Measurements from ENCODE around the gene CD320. TPM values are rescaled to one million over a fixed set of nuclear protein-coding genes. Genes with fewer than 3 reads are reported as not detected.

CD320 gene
- total and polyA plus RNA-seq, 10 of the 15 experiments (the other 5 are each of a cell fraction or from before 2014, with no cell fraction given) = 1.1 to 134 (median 46.5) TPM

DNA sequence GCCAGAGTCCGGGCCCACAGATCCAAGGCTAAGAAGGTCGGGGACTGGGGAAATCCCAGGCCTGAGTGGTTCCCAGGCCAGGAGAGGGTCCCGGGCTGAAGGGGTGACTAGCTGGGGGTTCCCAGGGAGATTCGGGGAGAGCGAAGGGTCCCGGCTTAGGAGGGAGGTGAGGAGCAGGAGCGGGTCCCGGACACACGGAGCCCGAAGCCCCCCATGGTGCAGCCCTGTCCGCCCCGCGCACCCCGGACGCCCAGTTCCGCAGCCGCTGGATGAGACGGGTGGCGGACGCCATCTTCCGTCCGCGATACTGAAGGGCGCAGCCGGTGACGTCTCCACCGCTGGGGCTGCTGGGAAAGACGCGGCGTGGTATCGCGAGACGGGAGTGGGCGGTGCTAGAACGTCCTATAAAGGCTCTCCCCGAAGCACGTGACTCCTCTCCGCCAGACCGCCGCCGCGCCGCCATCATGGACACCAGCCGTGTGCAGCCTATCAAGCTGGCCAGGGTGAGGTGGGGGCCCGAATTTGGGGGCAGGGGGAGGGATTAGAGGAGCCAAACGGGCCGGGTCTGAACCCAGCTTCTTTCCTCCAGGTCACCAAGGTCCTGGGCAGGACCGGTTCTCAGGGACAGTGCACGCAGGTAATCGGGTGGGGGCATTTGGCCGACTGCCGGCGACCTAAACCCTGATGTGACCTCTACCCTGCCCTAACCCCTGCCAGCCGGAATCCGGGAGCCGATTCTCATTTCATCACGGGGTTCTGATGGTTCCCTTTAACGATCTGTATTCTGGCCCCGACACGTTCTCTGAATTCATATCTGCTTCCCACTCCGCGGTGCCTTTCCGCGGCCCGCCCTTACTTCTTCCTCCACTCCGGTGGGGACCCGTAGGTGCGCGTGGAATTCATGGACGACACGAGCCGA lies 13.2 kb upstream of the CD320 start, which contains the start of the genes NDUFA7 and RPS28 (continued):
- TF ChIP-seq PAX8 (IDR thresholded peaks at IDR 0.05) (no peak), MEF2A (IDR thresholded peaks at IDR 0.05; ENCODE audit: insufficient read depth, low read depth, low read length) (0 out of 2 replicates have a peak, but pooled peaks have one; percentile 15), ZNF207 (IDR thresholded peaks at IDR 0.05; ENCODE audit: borderline replicate concordance) (peak; percentile 88; the same call in 1 of the 2 replicates), RB1 (IDR thresholded peaks at IDR 0.05; ENCODE audit: borderline replicate concordance) (peak; percentile 59; the same call in 1 of the 2 replicates), ZNF217 (IDR thresholded peaks at IDR 0.05) (no peak), MYB (IDR thresholded peaks at IDR 0.05; ENCODE audit: borderline replicate concordance, low read depth, low read length) (no peak), NFXL1 (IDR thresholded peaks at IDR 0.05; ENCODE audit: borderline replicate concordance) (no peak), CHD1 (IDR thresholded peaks at IDR 0.05; ENCODE audit: low read depth, low read length) (no peak), NR2C2 (IDR thresholded peaks at IDR 0.05; ENCODE audit: borderline replicate concordance, control insufficient read depth, insufficient read length, low read depth) (no peak), DPF2 (IDR thresholded peaks at IDR 0.05) (peak; percentile 60), SMARCA5 (IDR thresholded peaks at IDR 0.05) (peak; percentile 74; the same call in 1 of the 2 replicates), TBL1XR1 (IDR thresholded peaks at IDR 0.05; ENCODE audit: low read depth, low read length) (0 out of 2 replicates have a peak, but pooled peaks have one; percentile 57), SIX5 (IDR thresholded peaks at IDR 0.05; ENCODE audit: low read depth, low read length, severe bottlenecking) (peak; percentile 61), CEBPB (IDR thresholded peaks at IDR 0.05; ENCODE audit: borderline replicate concordance in 1 of 2, low read depth in 2 of 2, low read length in 2 of 2) (no peak), NFYB (IDR thresholded peaks at IDR 0.05; ENCODE audit: insufficient read depth, low read depth, low read length) (no peak), SMAD1 (IDR thresholded peaks at IDR 0.05; ENCODE audit: low read depth, partially characterized antibody) (no peak), POLR2AphosphoS2 (IDR thresholded peaks at IDR 0.05; ENCODE audit: low read depth, low read length) (peak; percentile 89), POU2F2 (IDR thresholded peaks at IDR 0.05; ENCODE audit: borderline replicate concordance, low read depth, low read length) (peak; percentile 74; the same call in 2 of the 3 replicates), POLR2A (IDR thresholded peaks at IDR 0.05; ENCODE audit: low read depth, low read length) (peak; percentile 97), HDGF (IDR thresholded peaks at IDR 0.05) (no peak), BRCA1 (IDR thresholded peaks at IDR 0.05; ENCODE audit: low read depth, low read length) (peak; percentile 93), ZBED1 (IDR thresholded peaks at IDR 0.05; ENCODE audit: borderline replicate concordance) (peak; percentile 36; the same call in 1 of the 2 replicates), STAT3 (IDR thresholded peaks at IDR 0.05; ENCODE audit: low read depth, low read length) (no peak), POLR2AphosphoS5 (IDR thresholded peaks at IDR 0.05; ENCODE audit: low read length) (peak; percentile 89), NRF1 (conservative IDR thresholded peaks at IDR 0.05; ENCODE audit: low read depth, low read length) (no peak), NBN (IDR thresholded peaks at IDR 0.05) (peak; percentile 81), GATAD2B (conservative IDR thresholded peaks at IDR 0.05; ENCODE audit: low read depth) (peak; percentile 46; the same call in 1 of the 2 replicates)
- TF ChIP-seq, protein P1, sequence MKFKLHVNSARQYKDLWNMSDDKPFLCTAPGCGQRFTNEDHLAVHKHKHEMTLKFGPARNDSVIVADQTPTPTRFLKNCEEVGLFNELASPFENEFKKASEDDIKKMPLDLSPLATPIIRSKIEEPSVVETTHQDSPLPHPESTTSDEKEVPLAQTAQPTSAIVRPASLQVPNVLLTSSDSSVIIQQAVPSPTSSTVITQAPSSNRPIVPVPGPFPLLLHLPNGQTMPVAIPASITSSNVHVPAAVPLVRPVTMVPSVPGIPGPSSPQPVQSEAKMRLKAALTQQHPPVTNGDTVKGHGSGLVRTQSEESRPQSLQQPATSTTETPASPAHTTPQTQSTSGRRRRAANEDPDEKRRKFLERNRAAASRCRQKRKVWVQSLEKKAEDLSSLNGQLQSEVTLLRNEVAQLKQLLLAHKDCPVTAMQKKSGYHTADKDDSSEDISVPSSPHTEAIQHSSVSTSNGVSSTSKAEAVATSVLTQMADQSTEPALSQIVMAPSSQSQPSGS (IDR thresholded peaks at IDR 0.05; ENCODE audit: low read length) = peak; percentile 43
- TF ChIP-seq, protein P2, sequence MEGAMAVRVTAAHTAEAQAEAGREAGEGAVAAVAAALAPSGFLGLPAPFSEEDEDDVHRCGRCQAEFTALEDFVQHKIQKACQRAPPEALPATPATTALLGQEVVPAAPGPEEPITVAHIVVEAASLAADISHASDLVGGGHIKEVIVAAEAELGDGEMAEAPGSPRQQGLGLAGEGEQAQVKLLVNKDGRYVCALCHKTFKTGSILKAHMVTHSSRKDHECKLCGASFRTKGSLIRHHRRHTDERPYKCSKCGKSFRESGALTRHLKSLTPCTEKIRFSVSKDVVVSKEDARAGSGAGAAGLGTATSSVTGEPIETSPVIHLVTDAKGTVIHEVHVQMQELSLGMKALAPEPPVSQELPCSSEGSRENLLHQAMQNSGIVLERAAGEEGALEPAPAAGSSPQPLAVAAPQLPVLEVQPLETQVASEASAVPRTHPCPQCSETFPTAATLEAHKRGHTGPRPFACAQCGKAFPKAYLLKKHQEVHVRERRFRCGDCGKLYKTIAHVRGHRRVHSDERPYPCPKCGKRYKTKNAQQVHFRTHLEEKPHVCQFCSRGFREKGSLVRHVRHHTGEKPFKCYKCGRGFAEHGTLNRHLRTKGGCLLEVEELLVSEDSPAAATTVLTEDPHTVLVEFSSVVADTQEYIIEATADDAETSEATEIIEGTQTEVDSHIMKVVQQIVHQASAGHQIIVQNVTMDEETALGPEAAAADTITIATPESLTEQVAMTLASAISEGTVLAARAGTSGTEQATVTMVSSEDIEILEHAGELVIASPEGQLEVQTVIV (IDR thresholded peaks at IDR 0.05; ENCODE audit: borderline replicate concordance, partially characterized antibody) = no peak
